IPS DF 19.7 (cell line): Measurements from ENCODE around the gene PACRG.

ENCODE experiments used
- DNase-seq: peaks from one replicate; pipeline ENCODE4 v3.0.0-alpha.2; 2013; ENCODE audit warnings: low read depth, low spot score

PACRG gene

GRCh38 chr6:163198396-163198795 is 470.6 kb downstream of the PACRG start:
- no peak for DNase-seq

- DNase-seq: no peak
Measured at GRCh38 chr6:163199371-163199770, 471.6 kb downstream of the PACRG start.

GRCh38 chr6:163200289-163200688 is 472.5 kb downstream of the PACRG start:
- DNase-seq: no peak

GRCh38 chr6:163200694-163201093 is 472.9 kb downstream of the PACRG start:
- DNase-seq: no peak

- no peak for DNase-seq
Measured at GRCh38 chr6:163201855-163202254, 474.1 kb downstream of the PACRG start.

- no peak for DNase-seq
Measured at GRCh38 chr6:163206196-163206595, 478.4 kb downstream of the PACRG start.

GRCh38 chr6:163207431-163208383 is 479.9 kb downstream of the PACRG start:
- DNase-seq: no peak

- DNase-seq: no peak
Measured at GRCh38 chr6:163209005-163209404, 481.2 kb downstream of the PACRG start.

- DNase-seq: no peak
Measured at GRCh38 chr6:163212123-163212522, 484.3 kb downstream of the PACRG start.

- DNase-seq: no peak
Measured at GRCh38 chr6:163214259-163214658, 486.5 kb downstream of the PACRG start.

- no peak for DNase-seq
Measured at GRCh38 chr6:163218361-163218894, 490.7 kb downstream of the PACRG start.

GRCh38 chr6:163226181-163226835 is 498.5 kb downstream of the PACRG start:
- DNase-seq: no peak

GRCh38 chr6:163226836-163227485 is 499.2 kb downstream of the PACRG start:
- DNase-seq: no peak

GRCh38 chr6:163228041-163228440 is 500.3 kb downstream of the PACRG start:
- no peak for DNase-seq

GRCh38 chr6:163229050-163229449 is 501.3 kb downstream of the PACRG start:
- no peak for DNase-seq

GRCh38 chr6:163230901-163231300 is 503.1 kb downstream of the PACRG start:
- DNase-seq: no peak

- no peak for DNase-seq
Measured at GRCh38 chr6:163231356-163232014, 503.7 kb downstream of the PACRG start.

GRCh38 chr6:163232015-163232523 is 504.3 kb downstream of the PACRG start:
- DNase-seq: no peak

GRCh38 chr6:163232649-163233048 is 504.9 kb downstream of the PACRG start:
- DNase-seq: no peak

- no peak for DNase-seq
Measured at GRCh38 chr6:163237110-163237509, 509.3 kb downstream of the PACRG start.
